Measurements from ENCODE around the gene POU2F3. TPM values are rescaled to one million over a fixed set of nuclear protein-coding genes. Genes with fewer than 3 reads are reported as not detected.

The POU2F3 gene
- total and polyA plus RNA-seq, 2 of the 4 experiments (the other 2 are of a cell fraction): under 0.01 to 0.09 TPM

- H2BK120ac ChIP-seq (ENCODE audit: low read depth, low read length): no peak overlapping the region
- H3K23ac ChIP-seq (ENCODE audit: low read depth, low read length): no peak overlapping the region
- in situ Hi-C loops (cut with MboI; ENCODE audit: low sequenced_read_pairs) (no loop called here), intact Hi-C loops (cut with micrococcal nuclease) (no loop called here), dilution Hi-C loops (cut with HindIII; ENCODE audit: low sequenced_read_pairs, unreplicated experiment) (no loop called here)
- H2AK5ac ChIP-seq (ENCODE audit: low read depth, low read length): no peak overlapping the region
- ChIA-PET CTCF (no interaction called here), POLR2A (ENCODE audit: unreplicated experiment) (no interaction called here)
- H3K4me3 ChIP-seq (ENCODE audit: insufficient read depth, low read depth, low read length): no peak overlapping the region
- H3K9me3 ChIP-seq (ENCODE audit: control insufficient read depth, insufficient read depth, low read length): no peaks in the 10 kb centered on the region
- no peak overlapping the region for H2BK15ac ChIP-seq (ENCODE audit: low read depth, low read length)
- H2AK9ac ChIP-seq (replicated peaks; ENCODE audit: low read depth, low read length, poor library complexity): no peak overlapping the region
- H3K18ac ChIP-seq (ENCODE audit: low read depth, low read length): no peak overlapping the region
- ATAC-seq (ENCODE audit: low read depth) (no peak), DNase-seq (peak; percentile 38)
- no peak overlapping the region for H3K27ac ChIP-seq (ENCODE audit: insufficient read depth, low read length)
- WGBS, 2 experiments (ENCODE audit: extremely low coverage in 2 of 2, insufficient read length in 1 of 2): 71% methylated on average over 1 of the region's 2 CpGs; no CpG with 5 or more reads in 1 of the 2 experiments
- no peak for TF ChIP-seq CTCF (conservative IDR thresholded peaks at IDR 0.05; ENCODE audit: low read depth, low read length)
- TF ChIP-seq MAFK (IDR thresholded peaks at IDR 0.05; ENCODE audit: low read depth, low read length): no peak
- TF ChIP-seq RCOR1 (IDR thresholded peaks at IDR 0.05; ENCODE audit: insufficient replicate concordance, low read length): no peak
- no peak for TF ChIP-seq NFE2L2 (IDR thresholded peaks at IDR 0.05; ENCODE audit: low read depth, low read length)
- TF ChIP-seq MAZ (IDR thresholded peaks at IDR 0.05; ENCODE audit: borderline replicate concordance, low read depth, low read length): no peak
- TF ChIP-seq CHD1 (IDR thresholded peaks at IDR 0.05; ENCODE audit: low read depth, low read length): no peak
- no peak for TF ChIP-seq USF2 (IDR thresholded peaks at IDR 0.05; ENCODE audit: low read depth, low read length)
- no peak for TF ChIP-seq SMC3 (IDR thresholded peaks at IDR 0.05; ENCODE audit: low read depth, low read length)
- TF ChIP-seq RFX5 (IDR thresholded peaks at IDR 0.05; ENCODE audit: low read depth, low read length): no peak
- no peak overlapping the region for H2BK5ac ChIP-seq (ENCODE audit: low read depth, low read length, poor library complexity, severe bottlenecking)
- H4K91ac ChIP-seq (ENCODE audit: insufficient read depth, low read depth, low read length): no peak overlapping the region
- H3K27me3 ChIP-seq (ENCODE audit: control insufficient read depth, insufficient read depth, low read length): peaks cover 19% of the 10 kb centered on the region
- no peaks in the 10 kb centered on the region for H3K9me1 ChIP-seq (ENCODE audit: insufficient read depth, low read length)
- no peaks in the 10 kb centered on the region for H3K79me1 ChIP-seq (ENCODE audit: low read depth in 1 of 2, low read length in 2 of 2)
- H3K9ac ChIP-seq (ENCODE audit: low read depth, low read length): no peak overlapping the region
- H4K5ac ChIP-seq (ENCODE audit: low read depth, low read length): no peak overlapping the region
- no peak overlapping the region for H2BK20ac ChIP-seq (ENCODE audit: low read depth, low read length)
- H3K36me3 ChIP-seq (ENCODE audit: control insufficient read depth, insufficient read depth, low read length): no peaks in the 10 kb centered on the region
- no peak overlapping the region for H2AFZ ChIP-seq (replicated peaks; ENCODE audit: low read length, poor library complexity)
- no peaks in the 10 kb centered on the region for H4K20me1 ChIP-seq (ENCODE audit: insufficient read depth, low read length)
- no peak overlapping the region for H3K56ac ChIP-seq (ENCODE audit: extremely low read depth, insufficient read depth, low read length)
- no peak overlapping the region for H3K4ac ChIP-seq (ENCODE audit: low read depth, low read length)
- H3K4me1 ChIP-seq (ENCODE audit: control insufficient read depth, insufficient read depth, low read length): no peaks in the 10 kb centered on the region
- no peak overlapping the region for H3K14ac ChIP-seq (replicated peaks; ENCODE audit: low read depth, low read length)
- no peak overlapping the region for H4K8ac ChIP-seq (ENCODE audit: low read depth in 2 of 2, low read length in 2 of 2)
- BruUV-seq (replicated peaks): no TSS peak
- no peak overlapping the region for H3K4me2 ChIP-seq (ENCODE audit: low read depth, low read length)
Measured at GRCh38 chr11:120273432-120273831, 33.5 kb downstream of the POU2F3 start.
